Measurements from ENCODE around the gene NSUN3. TPM values are rescaled to one million over a fixed set of nuclear protein-coding genes. Genes with fewer than 3 reads are reported as not detected.
A peak's percentile ranks its signal among the peaks of the same experiment; 100 is the strongest.
"Not testable (repeated sequence)": the region's sequence is repeated elsewhere in the genome, so short reads cannot be mapped to it uniquely, and the experiment has no call there.

The NSUN3 gene
- total RNA-seq, 1 experiment from 2014 or later = 13.5 TPM

- in situ Hi-C loops (cut with HindIII; ENCODE audit: low pct_unique_long_range_greater_than_20kb, low sequenced_read_pairs) = no loop called here
- no peak for DNase-seq (ENCODE audit: low read depth, low spot score)
Measured at GRCh38 chr3:94065122-94065521, 2.3 kb downstream of the NSUN3 start.

- in situ Hi-C loops (cut with HindIII; ENCODE audit: low pct_unique_long_range_greater_than_20kb, low sequenced_read_pairs) = no loop called here
- DNase-seq (ENCODE audit: low read depth, low spot score) = no peak
Measured at GRCh38 chr3:94065819-94066480, 3.1 kb downstream of the NSUN3 start.

- in situ Hi-C loops (cut with HindIII; ENCODE audit: low pct_unique_long_range_greater_than_20kb, low sequenced_read_pairs) = no loop called here
- no peak for DNase-seq (ENCODE audit: low read depth, low spot score)
Measured at GRCh38 chr3:94066506-94067500, 3.9 kb downstream of the NSUN3 start.

- DNase-seq (ENCODE audit: low read depth, low spot score) = peak; percentile 42
- in situ Hi-C loops (cut with HindIII; ENCODE audit: low pct_unique_long_range_greater_than_20kb, low sequenced_read_pairs) = no loop called here
Measured at GRCh38 chr3:94069194-94069813, 6.4 kb downstream of the NSUN3 start.

- no peak for DNase-seq (ENCODE audit: low read depth, low spot score)
- in situ Hi-C loops (cut with HindIII; ENCODE audit: low pct_unique_long_range_greater_than_20kb, low sequenced_read_pairs) = no loop called here
Measured at GRCh38 chr3:94070341-94070911, 7.6 kb downstream of the NSUN3 start.

- DNase-seq (ENCODE audit: low read depth, low spot score) = no peak
- in situ Hi-C loops (cut with HindIII; ENCODE audit: low pct_unique_long_range_greater_than_20kb, low sequenced_read_pairs) = no loop called here
Measured at GRCh38 chr3:94071713-94072284, 8.9 kb downstream of the NSUN3 start.

- DNase-seq (ENCODE audit: low read depth, low spot score) = peak; percentile 38
- in situ Hi-C loops (cut with HindIII; ENCODE audit: low pct_unique_long_range_greater_than_20kb, low sequenced_read_pairs) = no loop called here
Measured at GRCh38 chr3:94076055-94076454, 13.2 kb downstream of the NSUN3 start.

GRCh38 chr3:94080552-94080951 is 17.7 kb downstream of the NSUN3 start:
- in situ Hi-C loops (cut with HindIII; ENCODE audit: low pct_unique_long_range_greater_than_20kb, low sequenced_read_pairs); DNase-seq (ENCODE audit: low read depth, low spot score): not testable (repeated sequence)

GRCh38 chr3:94081884-94082283 is 19.0 kb downstream of the NSUN3 start:
- in situ Hi-C loops (cut with HindIII; ENCODE audit: low pct_unique_long_range_greater_than_20kb, low sequenced_read_pairs) = no loop called here
- no peak for DNase-seq (ENCODE audit: low read depth, low spot score)

- in situ Hi-C loops (cut with HindIII; ENCODE audit: low pct_unique_long_range_greater_than_20kb, low sequenced_read_pairs) = no loop called here
- no peak for DNase-seq (ENCODE audit: low read depth, low spot score)
Measured at GRCh38 chr3:94082391-94082937, 19.6 kb downstream of the NSUN3 start.

- DNase-seq (ENCODE audit: low read depth, low spot score) = peak; percentile 60
- in situ Hi-C loops (cut with HindIII; ENCODE audit: low pct_unique_long_range_greater_than_20kb, low sequenced_read_pairs) = no loop called here
Measured at GRCh38 chr3:94083261-94083660, 20.4 kb downstream of the NSUN3 start.

- DNase-seq (ENCODE audit: low read depth, low spot score) = no peak
- in situ Hi-C loops (cut with HindIII; ENCODE audit: low pct_unique_long_range_greater_than_20kb, low sequenced_read_pairs) = no loop called here
Measured at GRCh38 chr3:94089126-94089525, 26.3 kb downstream of the NSUN3 start.

- in situ Hi-C loops (cut with HindIII; ENCODE audit: low pct_unique_long_range_greater_than_20kb, low sequenced_read_pairs) = no loop called here
- no peak for DNase-seq (ENCODE audit: low read depth, low spot score)
Measured at GRCh38 chr3:94092086-94092485, 29.2 kb downstream of the NSUN3 start.

GRCh38 chr3:94093151-94093550 is 30.3 kb downstream of the NSUN3 start:
- no peak for DNase-seq (ENCODE audit: low read depth, low spot score)
- in situ Hi-C loops (cut with HindIII; ENCODE audit: low pct_unique_long_range_greater_than_20kb, low sequenced_read_pairs) = no loop called here

GRCh38 chr3:94095111-94095510 is 32.2 kb downstream of the NSUN3 start:
- in situ Hi-C loops (cut with HindIII; ENCODE audit: low pct_unique_long_range_greater_than_20kb, low sequenced_read_pairs) = no loop called here
- DNase-seq (ENCODE audit: low read depth, low spot score) = no peak

GRCh38 chr3:94098452-94098851 is 35.6 kb downstream of the NSUN3 start:
- in situ Hi-C loops (cut with HindIII; ENCODE audit: low pct_unique_long_range_greater_than_20kb, low sequenced_read_pairs) = no loop called here

GRCh38 chr3:94099311-94099710 is 36.5 kb downstream of the NSUN3 start:
- no peak for DNase-seq (ENCODE audit: low read depth, low spot score)
- in situ Hi-C loops (cut with HindIII; ENCODE audit: low pct_unique_long_range_greater_than_20kb, low sequenced_read_pairs) = no loop called here

More at GRCh38 chr3:94098452-94098851, 35.6 kb downstream of the NSUN3 start:
- peak; percentile 53 for DNase-seq (ENCODE audit: low read depth, low spot score)
